ENCODE measurements around the gene A1CF. TPM values are rescaled to one million over a fixed set of nuclear protein-coding genes. Genes with fewer than 3 reads are reported as not detected.

Gene A1CF
- total RNA-seq, 3 donors from 2014 or later (not counting 1 experiment from before 2014, with no cell fraction given) = not detected

DNA sequence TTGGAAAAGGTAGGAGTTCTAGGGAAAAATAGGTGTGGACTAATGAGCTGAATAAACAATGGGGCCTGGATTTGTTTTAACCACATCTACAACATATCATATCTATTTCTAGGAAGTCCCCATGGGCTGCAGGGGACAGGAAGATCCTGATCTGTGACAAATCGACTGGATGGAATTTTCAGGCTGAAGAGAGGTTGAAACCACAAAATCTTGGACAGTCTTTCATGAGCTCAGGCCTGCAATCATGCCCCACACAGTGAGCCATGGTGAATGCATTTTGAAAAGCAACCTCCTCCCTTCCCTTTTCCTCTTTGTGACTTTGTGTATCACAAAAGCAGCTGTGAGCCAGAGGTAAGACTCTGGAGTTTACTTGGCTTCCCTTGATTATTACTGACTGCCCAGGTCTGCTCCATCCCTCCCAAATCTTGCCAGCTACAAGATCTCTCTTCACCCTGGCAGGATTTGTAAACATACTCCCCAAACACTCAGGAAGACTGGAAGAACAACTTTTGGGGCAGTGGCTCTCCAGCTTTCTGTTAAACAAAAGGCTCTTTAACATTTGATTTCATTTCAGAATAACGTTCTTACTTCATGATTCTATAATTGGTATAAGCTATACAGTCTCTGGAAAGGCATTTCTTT lies 79.3 kb downstream of the A1CF start:
- WGBS (ENCODE audit: insufficient coverage) = 32% methylated on average over 1 of the region's 2 CpGs
- Mint-ChIP-seq H3K27me3 (ENCODE audit: low read depth in 2 of 2) (peaks cover 4 to 26% of the 10 kb centered on the region in 2 donors), H3K36me3 (no peaks in the 10 kb centered on the region), H3K4me3 (no peak overlapping the region), H3K4me1 (no peaks in the 10 kb centered on the region), H3K9me3 (no peaks in the 10 kb centered on the region), H3K27ac (no peak overlapping the region)
- DNase-seq (no peak), ATAC-seq (no peak)
- no peaks in the 10 kb centered on the region for H3K36me3 ChIP-seq (ENCODE audit: control insufficient read depth, insufficient read depth, low read length)
- H3K4me3 ChIP-seq (ENCODE audit: low read length) = no peak overlapping the region
- TF ChIP-seq, protein P1, sequence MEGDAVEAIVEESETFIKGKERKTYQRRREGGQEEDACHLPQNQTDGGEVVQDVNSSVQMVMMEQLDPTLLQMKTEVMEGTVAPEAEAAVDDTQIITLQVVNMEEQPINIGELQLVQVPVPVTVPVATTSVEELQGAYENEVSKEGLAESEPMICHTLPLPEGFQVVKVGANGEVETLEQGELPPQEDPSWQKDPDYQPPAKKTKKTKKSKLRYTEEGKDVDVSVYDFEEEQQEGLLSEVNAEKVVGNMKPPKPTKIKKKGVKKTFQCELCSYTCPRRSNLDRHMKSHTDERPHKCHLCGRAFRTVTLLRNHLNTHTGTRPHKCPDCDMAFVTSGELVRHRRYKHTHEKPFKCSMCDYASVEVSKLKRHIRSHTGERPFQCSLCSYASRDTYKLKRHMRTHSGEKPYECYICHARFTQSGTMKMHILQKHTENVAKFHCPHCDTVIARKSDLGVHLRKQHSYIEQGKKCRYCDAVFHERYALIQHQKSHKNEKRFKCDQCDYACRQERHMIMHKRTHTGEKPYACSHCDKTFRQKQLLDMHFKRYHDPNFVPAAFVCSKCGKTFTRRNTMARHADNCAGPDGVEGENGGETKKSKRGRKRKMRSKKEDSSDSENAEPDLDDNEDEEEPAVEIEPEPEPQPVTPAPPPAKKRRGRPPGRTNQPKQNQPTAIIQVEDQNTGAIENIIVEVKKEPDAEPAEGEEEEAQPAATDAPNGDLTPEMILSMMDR (IDR thresholded peaks at IDR 0.05) = no peak
- no peaks in the 10 kb centered on the region for H3K9me3 ChIP-seq (ENCODE audit: control insufficient read depth, insufficient read depth, low read length)
- no peak overlapping the region for H3K27ac ChIP-seq (ENCODE audit: low read length)
- H3K27me3 ChIP-seq (ENCODE audit: control insufficient read depth, insufficient read depth, low read length) = peaks cover 2% of the 10 kb centered on the region
- H3K4me1 ChIP-seq (ENCODE audit: control insufficient read depth, insufficient read depth, low read length) = no peaks in the 10 kb centered on the region
- intact Hi-C loops (cut with micrococcal nuclease) = no loop called here

DNA sequence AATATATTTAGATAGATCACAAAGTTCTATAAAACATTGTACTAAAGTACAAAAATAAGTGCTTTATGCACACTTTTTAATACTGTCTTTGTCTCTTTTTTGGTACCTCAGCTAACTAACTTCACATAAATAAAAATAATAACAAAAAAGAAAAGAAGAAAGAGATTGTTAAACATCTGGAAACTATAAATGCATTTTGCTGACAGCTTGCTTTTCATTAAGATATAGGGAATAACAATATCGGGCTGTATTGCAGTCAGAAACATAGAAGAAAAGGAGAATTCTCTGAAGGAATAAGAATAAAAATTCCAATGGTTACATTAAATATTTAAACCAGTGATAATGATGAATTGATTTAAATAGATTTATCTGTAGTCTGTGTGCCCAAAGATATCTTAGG lies 85.8 kb downstream of the A1CF start:
- H3K27ac Mint-ChIP-seq = no peak overlapping the region
- no peaks in the 10 kb centered on the region for H3K9me3 ChIP-seq (ENCODE audit: control insufficient read depth, insufficient read depth, low read length)
- H3K27ac ChIP-seq (ENCODE audit: low read length) = no peak overlapping the region
- DNase-seq = no peak
- peaks cover 2% of the 10 kb centered on the region for H3K27me3 ChIP-seq (ENCODE audit: control insufficient read depth, insufficient read depth, low read length)
- intact Hi-C loops (cut with micrococcal nuclease) = no loop called here
- peaks cover 18 to 26% of the 10 kb centered on the region in 2 donors for H3K27me3 Mint-ChIP-seq (ENCODE audit: low read depth in 2 of 2)
- H3K4me1 ChIP-seq (ENCODE audit: control insufficient read depth, insufficient read depth, low read length) = no peaks in the 10 kb centered on the region
- H3K4me1 Mint-ChIP-seq = no peaks in the 10 kb centered on the region
- no peaks in the 10 kb centered on the region for H3K36me3 Mint-ChIP-seq
- H3K9me3 Mint-ChIP-seq = peaks cover 2 to 4% of the 10 kb centered on the region in 2 donors
- no peak overlapping the region for H3K4me3 ChIP-seq (ENCODE audit: low read length)
- ATAC-seq = no peak
- TF ChIP-seq, protein P1 (IDR thresholded peaks at IDR 0.05) = no peak
- no peak overlapping the region for H3K4me3 Mint-ChIP-seq
- no CpG with 5 or more reads among the region's 1 CpG for WGBS (ENCODE audit: insufficient coverage)
- H3K36me3 ChIP-seq (ENCODE audit: control insufficient read depth, insufficient read depth, low read length) = no peaks in the 10 kb centered on the region

DNA sequence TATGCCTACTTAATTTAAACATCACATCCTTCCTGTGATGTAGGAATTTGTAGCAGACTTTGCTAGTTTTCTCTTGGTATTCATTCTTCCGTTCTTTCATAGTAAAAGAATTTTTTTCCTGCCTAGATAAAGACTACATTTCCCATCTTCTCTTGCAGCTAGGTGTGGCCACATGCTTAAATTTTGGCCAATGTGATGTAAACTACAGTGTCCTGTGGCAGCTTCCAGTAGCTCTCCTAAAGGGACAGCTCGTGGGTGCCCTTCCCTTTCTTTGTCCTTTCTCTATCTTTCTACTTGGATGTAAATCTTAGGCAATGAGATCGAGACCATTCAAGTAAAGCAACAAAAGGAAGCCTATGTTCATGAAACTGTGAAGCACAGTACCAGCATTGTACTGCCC lies 87.1 kb downstream of the A1CF start:
- ATAC-seq (no peak), DNase-seq (no peak)
- Histone ChIP-seq H3K4me1 (ENCODE audit: control insufficient read depth, insufficient read depth, low read length) (no peaks in the 10 kb centered on the region), H3K4me3 (ENCODE audit: low read length) (no peak overlapping the region), H3K36me3 (ENCODE audit: control insufficient read depth, insufficient read depth, low read length) (no peaks in the 10 kb centered on the region), H3K9me3 (ENCODE audit: control insufficient read depth, insufficient read depth, low read length) (no peaks in the 10 kb centered on the region), H3K27ac (ENCODE audit: low read length) (no peak overlapping the region), H3K27me3 (ENCODE audit: control insufficient read depth, insufficient read depth, low read length) (peaks cover 1% of the 10 kb centered on the region)
- 78% methylated on average over 3 of the region's 3 CpGs for WGBS (ENCODE audit: insufficient coverage)
- TF ChIP-seq, protein P1 (IDR thresholded peaks at IDR 0.05) = no peak
- Mint-ChIP-seq H3K27ac (no peak overlapping the region), H3K4me1 (no peaks in the 10 kb centered on the region), H3K36me3 (no peaks in the 10 kb centered on the region), H3K27me3 (ENCODE audit: low read depth in 2 of 2) (peaks cover 26% of the 10 kb centered on the region in 2 donors), H3K9me3 (peaks cover 2 to 4% of the 10 kb centered on the region in 2 donors), H3K4me3 (no peak overlapping the region)
- intact Hi-C loops (cut with micrococcal nuclease) = no loop called here

DNA sequence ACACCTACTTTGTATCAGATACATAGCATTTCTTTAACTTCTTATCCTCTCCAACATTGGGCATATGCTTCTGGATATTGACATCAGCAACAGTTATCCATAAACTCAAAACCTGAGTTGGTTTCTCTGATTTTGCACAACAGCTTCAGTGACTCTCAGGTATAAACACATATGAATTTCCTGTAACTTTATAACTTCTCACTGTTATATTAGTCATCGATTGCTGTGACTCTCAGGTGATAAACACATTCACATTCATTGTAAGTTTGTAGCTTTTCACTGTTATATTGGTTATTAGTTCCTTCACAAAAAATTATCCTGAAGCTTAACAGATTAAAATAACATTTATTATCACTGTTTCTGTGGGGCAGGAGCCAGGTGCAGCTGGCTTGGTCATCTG lies 88.7 kb downstream of the A1CF start:
- Histone ChIP-seq H3K4me3 (ENCODE audit: low read length) (no peak overlapping the region), H3K27ac (ENCODE audit: low read length) (no peak overlapping the region), H3K4me1 (ENCODE audit: control insufficient read depth, insufficient read depth, low read length) (no peaks in the 10 kb centered on the region), H3K9me3 (ENCODE audit: control insufficient read depth, insufficient read depth, low read length) (no peaks in the 10 kb centered on the region), H3K36me3 (ENCODE audit: control insufficient read depth, insufficient read depth, low read length) (no peaks in the 10 kb centered on the region), H3K27me3 (ENCODE audit: control insufficient read depth, insufficient read depth, low read length) (no peaks in the 10 kb centered on the region)
- no peaks in the 10 kb centered on the region for H3K4me1 Mint-ChIP-seq
- DNase-seq = no peak
- intact Hi-C loops (cut with micrococcal nuclease) = no loop called here
- H3K36me3 Mint-ChIP-seq = no peaks in the 10 kb centered on the region
- no peak for ATAC-seq
- no CpG with 5 or more reads among the region's 1 CpG for WGBS (ENCODE audit: insufficient coverage)
- no peak overlapping the region for H3K27ac Mint-ChIP-seq
- peaks cover 26 to 27% of the 10 kb centered on the region in 2 donors for H3K27me3 Mint-ChIP-seq (ENCODE audit: low read depth in 2 of 2)
- TF ChIP-seq, protein P1 (IDR thresholded peaks at IDR 0.05) = no peak
- no peak overlapping the region for H3K4me3 Mint-ChIP-seq
- H3K9me3 Mint-ChIP-seq = peaks cover 2 to 4% of the 10 kb centered on the region in 2 donors

Measured in natural killer cell (primary cell).